ENCODE measurements around the gene C4B. TPM values are rescaled to one million over a fixed set of nuclear protein-coding genes. Genes with fewer than 3 reads are reported as not detected.

The C4B gene
- total and polyA plus RNA-seq, 9 of the 15 experiments (the other 6 are each of a cell fraction or from before 2014, with no cell fraction given) = 0.32 to 8.8 (median 5.4) TPM

- no peaks in the 10 kb centered on the region for H3K9me3 ChIP-seq (replicated peaks; ENCODE audit: control insufficient read depth, insufficient read depth, low read depth, low read length)
- in situ Hi-C loops (cut with MboI) = loop anchor here (5.0 kb wide), 1 partner anchor 47 kb away; no protein-coding TSS in a partner anchor
- H4K20me1 ChIP-seq (replicated peaks; ENCODE audit: control insufficient read depth, insufficient read depth, low read length) = no peaks in the 10 kb centered on the region
- H3K9ac ChIP-seq (ENCODE audit: insufficient read depth in 1 of 2, low read depth in 2 of 2, low read length in 2 of 2) = peak overlapping the region; percentile 90 to 96
- peak; percentile 37 for ATAC-seq
- peaks cover 56 to 61% of the 10 kb centered on the region in 2 experiments; a peak in 4 of 5 replicates for H3K4me1 ChIP-seq (replicated peaks in 1 of 2; ENCODE audit: control insufficient read depth in 2 of 2, insufficient read depth in 2 of 2, low read length in 2 of 2)
- H3K27me3 ChIP-seq (ENCODE audit: control insufficient read depth in 2 of 2, insufficient read depth in 2 of 2, low read length in 2 of 2) = no peaks in the 10 kb centered on the region
- H3K4me2 ChIP-seq (ENCODE audit: insufficient read depth, low read length) = peak overlapping the region; percentile 99
- intact Hi-C loops (cut with micrococcal nuclease) = loop anchor here (10.0 kb wide), 1 partner anchor 235 kb away; the partner anchor contains the start of gene CLIC1
- no peak overlapping the region for H2AFZ ChIP-seq (ENCODE audit: low read depth, low read length)
- ChIA-PET POLR2A (interaction anchor here (0.6 to 5.8 kb wide), 13 partner anchors 8 to 310 kb away, joined by 3 to 74 read pairs (median 3); partner anchors contain the start of genes C6orf47, NELFE and SKIC2), CTCF (ENCODE audit: low intra/inter-chr PET ratio) (no interaction called here)
- peak overlapping the region; percentile 56 for H3K4me3 ChIP-seq
- DNase-seq (ENCODE audit: extremely low read depth in 1 of 4, low spot score in 3 of 4) = peak; percentile 42 to 89 (median 68)
- H3K79me2 ChIP-seq (ENCODE audit: control insufficient read depth, insufficient read depth, low read length) = peaks cover 48% of the 10 kb centered on the region
- BruUV-seq (replicated peaks) = no TSS peak
- FAIRE-seq = peak; percentile 91
- H3K9me1 ChIP-seq (ENCODE audit: control insufficient read depth, insufficient read depth, low read length) = no peaks in the 10 kb centered on the region
- 49% methylated on average over 17 of the region's 17 CpGs for WGBS (ENCODE audit: insufficient coverage, low coverage, missing lambda C conversion rate)
- H3K27ac ChIP-seq (ENCODE audit: extremely low read depth, low read depth, low read length) = peak overlapping the region; percentile 84
- peaks cover 69% of the 10 kb centered on the region for H3K36me3 ChIP-seq (ENCODE audit: control insufficient read depth, insufficient read depth, low read length)
- TF ChIP-seq KHSRP (IDR thresholded peaks at IDR 0.05) (no peak), ETS1 (conservative IDR thresholded peaks at IDR 0.05; ENCODE audit: control insufficient read depth, low read depth, low read length) (no peak), ZMIZ1 (IDR thresholded peaks at IDR 0.05; ENCODE audit: low read depth in 2 of 2, low read length in 2 of 2) (no peak), ZBTB26 (CRISPR knock-in tag; IDR thresholded peaks at IDR 0.05) (no peak), GABPB1 (CRISPR knock-in tag; IDR thresholded peaks at IDR 0.05) (no peak), HOXB6 (CRISPR knock-in tag; IDR thresholded peaks at IDR 0.05; ENCODE audit: borderline replicate concordance) (no peak), ZC3H11A (IDR thresholded peaks at IDR 0.05; ENCODE audit: low read depth, low read length) (no peak), TCF15 (CRISPR knock-in tag; IDR thresholded peaks at IDR 0.05) (no peak), MCM2 (IDR thresholded peaks at IDR 0.05; ENCODE audit: low read depth) (no peak), ZFX (CRISPR knock-in tag; IDR thresholded peaks at IDR 0.05) (0 out of 2 replicates have a peak, but pooled peaks have one; percentile 16)
These were observed 44.6 kb upstream of the C4B start for GRCh38 chr6:31969712-31970603.

All from K562 (cell line).